ENCODE measurements around the gene FAM9A. TPM values are rescaled to one million over a fixed set of nuclear protein-coding genes. Genes with fewer than 3 reads are reported as not detected.

The FAM9A gene
- total RNA-seq, 2 donors from 2014 or later = not detected

GRCh38 chrX:8834392-8834791, 33.2 kb upstream of the FAM9A start:
- H3K36me3 ChIP-seq = no peaks in the 10 kb centered on the region
- no peak for TF ChIP-seq CTCF (IDR thresholded peaks at IDR 0.05)
- no peak overlapping the region for H3K4me3 ChIP-seq
- H3K9me3 ChIP-seq = no peaks in the 10 kb centered on the region
- no peak overlapping the region for H3K27ac ChIP-seq
- H3K27me3 ChIP-seq = no peaks in the 10 kb centered on the region
- no peaks in the 10 kb centered on the region for H3K4me1 ChIP-seq
- no peak for DNase-seq (ENCODE audit: low spot score)

GRCh38 chrX:8832582-8833378, 31.6 kb upstream of the FAM9A start:
- H3K4me1 ChIP-seq = no peaks in the 10 kb centered on the region
- DNase-seq (ENCODE audit: low spot score) = no peak
- H3K36me3 ChIP-seq = no peaks in the 10 kb centered on the region
- no peak overlapping the region for H3K4me3 ChIP-seq
- H3K9me3 ChIP-seq = no peaks in the 10 kb centered on the region
- no peak overlapping the region for H3K27ac ChIP-seq
- no peaks in the 10 kb centered on the region for H3K27me3 ChIP-seq
- TF ChIP-seq CTCF (IDR thresholded peaks at IDR 0.05) = no peak

GRCh38 chrX:8823698-8824097, 22.5 kb upstream of the FAM9A start:
- TF ChIP-seq CTCF (IDR thresholded peaks at IDR 0.05) = no peak
- no peak for DNase-seq (ENCODE audit: low spot score)
- H3K9me3 ChIP-seq = no peaks in the 10 kb centered on the region
- no peaks in the 10 kb centered on the region for H3K4me1 ChIP-seq
- no peaks in the 10 kb centered on the region for H3K27me3 ChIP-seq
- no peaks in the 10 kb centered on the region for H3K36me3 ChIP-seq
- no peak overlapping the region for H3K27ac ChIP-seq
- H3K4me3 ChIP-seq = no peak overlapping the region

GRCh38 chrX:8822002-8822401, 20.8 kb upstream of the FAM9A start:
- no peaks in the 10 kb centered on the region for H3K9me3 ChIP-seq
- H3K36me3 ChIP-seq = no peaks in the 10 kb centered on the region
- no peak overlapping the region for H3K4me3 ChIP-seq
- no peaks in the 10 kb centered on the region for H3K4me1 ChIP-seq
- H3K27ac ChIP-seq = no peak overlapping the region
- no peak for DNase-seq (ENCODE audit: low spot score)
- no peak for TF ChIP-seq CTCF (IDR thresholded peaks at IDR 0.05)
- H3K27me3 ChIP-seq = no peaks in the 10 kb centered on the region

- no peak overlapping the region for H3K27ac ChIP-seq
- no peaks in the 10 kb centered on the region for H3K27me3 ChIP-seq
- no peak overlapping the region for H3K4me3 ChIP-seq
- H3K4me1 ChIP-seq = no peaks in the 10 kb centered on the region
- DNase-seq (ENCODE audit: low spot score) = no peak
- H3K36me3 ChIP-seq = no peaks in the 10 kb centered on the region
- no peaks in the 10 kb centered on the region for H3K9me3 ChIP-seq
- TF ChIP-seq CTCF (IDR thresholded peaks at IDR 0.05) = no peak
Measured at GRCh38 chrX:8820910-8821527, 19.8 kb upstream of the FAM9A start.
